GM21447 (cell line): ENCODE data around the gene SMIM44.
"Not testable (repeated sequence)": the region's sequence is repeated elsewhere in the genome, so short reads cannot be mapped to it uniquely, and the experiment has no call there.

ENCODE experiments used
- ATAC-seq: cut with Tn5 transposase; IDR thresholded peaks from one replicate; pipeline ENCODE4 v1.9.1; 2021; ENCODE audit not compliant: unreplicated experiment

SMIM44 gene

DNA sequence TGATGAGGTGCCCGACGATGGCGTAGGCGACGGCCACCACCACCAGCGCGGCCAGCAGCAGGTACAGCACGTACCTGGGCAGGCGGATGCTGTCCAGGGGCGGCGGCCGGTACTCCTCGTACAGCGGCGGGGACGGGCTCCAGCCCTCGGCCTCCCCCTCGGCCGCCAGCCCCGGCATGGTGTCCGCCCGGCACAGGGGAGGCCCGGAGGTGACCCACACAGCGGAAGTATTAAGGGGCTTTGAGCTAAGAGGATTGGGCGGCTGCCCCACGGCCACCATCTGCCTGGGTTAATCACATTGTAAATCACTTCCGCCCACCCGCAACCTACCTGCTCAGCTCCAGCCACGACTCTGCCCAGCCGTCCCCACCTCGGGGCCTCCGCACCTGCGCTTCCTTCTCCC is at the start of gene SMIM44:
Gene SMIM44, minus strand, starts transcription at position 216 of the 403 bp plus-strand sequence. Its CDS starts 38 bp downstream, at position 178.
- ATAC-seq, result no peak

DNA sequence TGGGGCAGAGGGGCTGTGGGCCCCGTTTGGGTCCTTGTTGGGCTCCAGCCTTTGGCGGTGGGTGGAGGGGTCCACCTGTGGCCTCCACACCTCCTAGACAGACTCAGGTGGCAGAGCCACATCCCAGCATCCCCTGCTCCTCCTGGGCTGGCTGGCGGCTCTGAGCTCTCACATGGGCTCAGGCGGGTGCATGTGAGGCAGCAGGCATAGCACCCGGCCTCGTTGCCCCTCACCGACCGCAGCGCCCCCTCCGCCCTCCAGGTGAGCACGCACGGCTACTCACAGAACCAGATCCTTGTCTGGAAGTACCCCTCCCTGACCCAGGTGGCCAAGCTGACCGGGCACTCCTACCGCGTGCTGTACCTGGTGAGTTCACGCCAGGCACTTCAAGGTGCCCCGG is 49.8 kb upstream of the SMIM44 start:
- ATAC-seq, result no peak

DNA sequence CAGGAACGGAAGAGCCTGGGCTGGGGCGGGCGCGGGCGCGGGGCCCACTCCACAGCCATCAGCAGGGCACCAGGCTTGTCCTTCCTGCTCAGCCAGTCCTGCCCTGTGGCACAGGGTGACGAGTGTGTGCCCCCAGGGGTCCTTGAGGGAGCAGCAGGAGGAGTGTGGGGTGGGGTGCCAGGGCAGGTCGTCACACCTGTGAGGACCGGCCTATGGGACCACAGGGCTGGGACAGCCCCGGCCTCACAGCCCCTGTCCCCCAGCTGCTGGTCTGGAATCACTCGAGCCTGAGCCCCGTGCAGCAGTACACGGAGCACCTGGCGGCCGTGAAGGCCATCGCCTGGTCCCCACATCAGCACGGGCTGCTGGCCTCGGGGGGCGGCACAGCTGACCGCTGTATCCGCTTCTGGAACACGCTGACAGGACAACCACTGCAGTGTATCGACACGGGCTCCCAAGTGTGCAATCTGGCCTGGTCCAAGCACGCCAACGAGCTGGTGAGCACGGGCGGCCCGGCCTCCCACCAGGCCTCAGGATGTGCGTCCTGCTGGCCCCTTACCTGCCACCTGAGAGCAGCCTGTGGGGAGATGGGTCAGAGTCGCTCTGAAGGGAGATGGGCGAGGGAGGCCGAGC is 49.0 kb upstream of the SMIM44 start:
- ATAC-seq, result no peak

DNA sequence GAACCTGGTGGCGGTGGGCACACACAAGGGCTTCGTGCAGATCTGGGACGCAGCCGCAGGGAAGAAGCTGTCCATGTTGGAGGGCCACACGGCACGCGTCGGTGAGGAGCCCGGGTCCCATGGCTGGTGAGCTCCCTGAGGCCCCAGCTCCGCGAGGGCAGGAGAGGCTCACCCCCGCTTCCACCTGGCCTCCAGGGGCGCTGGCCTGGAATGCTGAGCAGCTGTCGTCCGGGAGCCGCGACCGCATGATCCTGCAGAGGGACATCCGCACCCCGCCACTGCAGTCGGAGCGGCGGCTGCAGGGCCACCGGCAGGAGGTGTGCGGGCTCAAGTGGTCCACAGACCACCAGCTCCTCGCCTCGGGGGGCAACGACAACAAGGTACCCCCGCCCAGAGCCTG is 48.5 kb upstream of the SMIM44 start:
- no peak for ATAC-seq

DNA sequence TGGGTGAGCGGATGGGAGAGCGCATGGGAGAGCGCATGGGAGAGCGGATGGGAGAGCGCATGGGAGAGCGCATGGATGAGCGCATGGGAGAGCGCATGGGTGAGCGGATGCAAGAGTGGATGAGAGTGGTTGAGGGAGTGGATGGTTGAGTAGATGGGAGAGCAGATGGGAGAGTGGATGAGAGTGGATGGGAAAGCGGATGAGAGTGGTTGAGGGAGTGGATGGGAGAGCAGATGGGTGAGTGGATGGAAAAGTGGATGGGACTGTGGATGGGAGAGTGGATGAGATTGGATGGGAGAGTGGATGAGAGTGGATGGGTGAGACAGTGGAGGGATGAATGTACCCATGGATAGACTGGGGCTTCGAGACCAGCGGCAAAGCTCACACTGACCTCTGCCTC is 47.1 kb upstream of the SMIM44 start:
- ATAC-seq, result no peak

DNA sequence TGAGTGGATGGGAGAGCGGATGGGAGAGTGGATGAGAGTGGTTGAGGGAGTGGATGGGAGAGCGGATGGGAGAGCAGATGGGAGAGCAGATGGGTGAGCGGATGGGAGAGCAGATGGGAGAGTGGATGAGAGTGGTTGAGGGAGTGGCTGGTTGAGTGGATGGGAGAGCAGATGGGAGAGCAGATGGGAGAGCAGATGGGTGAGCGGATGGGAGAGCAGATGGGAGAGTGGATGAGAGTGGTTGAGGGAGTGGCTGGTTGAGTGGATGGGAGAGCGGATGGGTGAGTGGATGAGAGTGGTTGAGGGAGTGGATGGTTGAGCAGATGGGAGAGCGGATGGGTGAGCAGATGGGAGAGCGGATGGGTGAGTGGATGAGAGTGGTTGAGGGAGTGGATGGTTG is 46.1 kb upstream of the SMIM44 start:
- ATAC-seq, result not testable (repeated sequence)

DNA sequence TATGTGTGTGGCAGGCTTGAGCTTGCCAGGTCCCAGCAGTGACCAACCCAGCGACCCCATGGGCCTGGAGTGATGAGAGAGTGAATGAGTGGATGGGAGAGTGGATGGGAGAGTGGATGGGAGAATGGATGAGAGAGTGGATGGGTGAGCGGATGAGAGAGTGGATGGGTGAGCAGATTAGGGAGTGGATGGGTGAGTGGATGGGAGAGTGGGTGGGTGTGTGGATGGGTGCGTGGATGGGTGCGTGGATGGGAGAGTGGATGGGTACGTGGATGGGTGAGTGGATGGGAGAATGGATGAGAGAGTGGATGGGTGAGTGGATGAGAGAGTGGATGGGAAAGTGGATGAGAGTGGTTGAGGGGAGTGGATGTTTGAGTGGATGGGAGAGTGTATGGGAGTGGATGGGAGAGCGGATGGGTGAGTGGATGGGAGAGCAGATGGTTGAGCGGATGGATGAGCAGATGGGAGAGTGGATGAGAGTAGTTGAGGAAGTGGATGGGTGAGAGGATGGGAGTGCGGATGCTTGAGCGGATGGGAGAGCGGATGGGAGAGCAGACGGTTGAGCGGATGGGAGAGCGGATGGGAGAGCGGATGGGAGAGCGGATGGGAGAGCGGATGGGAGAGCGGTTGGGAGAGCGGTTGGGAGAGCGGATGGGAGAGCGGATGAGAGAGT is 45.4 kb upstream of the SMIM44 start:
- no peak for ATAC-seq

DNA sequence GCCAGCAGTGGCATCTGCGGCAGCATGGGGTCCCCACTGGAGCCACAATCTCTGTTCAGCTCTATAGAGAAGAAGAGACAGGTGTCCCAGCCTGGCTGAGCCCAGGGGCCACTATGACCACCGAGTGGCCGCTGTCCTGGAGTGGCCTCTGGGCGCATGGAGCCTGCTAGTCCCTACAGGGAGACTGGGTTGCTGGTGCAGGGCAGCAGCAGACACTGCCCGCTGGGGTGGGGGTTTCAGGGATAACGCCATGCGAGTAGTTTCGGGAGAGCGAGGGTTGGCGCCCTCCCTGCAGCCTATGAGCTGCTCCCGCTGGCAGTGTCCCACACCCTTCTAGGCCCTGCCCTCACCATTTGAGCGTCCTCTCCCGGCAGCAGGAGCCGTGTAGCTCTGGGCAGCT is 44.8 kb upstream of the SMIM44 start:
- ATAC-seq, result no peak

DNA sequence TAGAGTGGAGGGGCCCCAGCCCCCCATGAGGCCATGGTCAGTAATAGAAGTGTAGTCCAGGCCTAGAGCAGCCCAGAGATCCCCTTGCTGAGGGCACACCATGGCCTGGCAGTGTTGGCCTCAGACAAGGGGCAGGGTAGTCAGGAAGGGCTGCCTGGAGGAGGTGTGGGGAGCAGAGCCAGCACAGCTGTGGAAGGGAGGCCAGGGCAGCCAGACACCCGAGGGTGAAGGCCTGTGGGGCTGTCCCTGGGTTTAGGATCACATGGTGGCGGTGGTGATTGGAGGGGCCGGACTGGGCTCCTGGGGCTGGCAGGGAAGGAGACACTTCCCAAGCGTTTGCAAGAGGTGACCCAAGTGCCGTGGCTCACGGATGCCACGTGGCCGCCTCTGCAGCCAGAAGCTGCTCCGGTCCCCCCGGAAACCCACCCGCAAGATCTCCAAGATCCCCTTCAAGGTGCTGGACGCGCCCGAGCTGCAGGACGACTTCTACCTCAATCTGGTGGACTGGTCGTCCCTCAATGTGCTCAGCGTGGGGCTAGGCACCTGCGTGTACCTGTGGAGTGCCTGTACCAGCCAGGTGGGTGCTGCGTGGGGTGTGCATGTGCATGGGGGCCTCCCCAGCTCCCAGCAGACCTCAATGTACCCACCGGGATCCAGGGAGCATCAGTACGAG is 44.1 kb upstream of the SMIM44 start:
- no peak for ATAC-seq

DNA sequence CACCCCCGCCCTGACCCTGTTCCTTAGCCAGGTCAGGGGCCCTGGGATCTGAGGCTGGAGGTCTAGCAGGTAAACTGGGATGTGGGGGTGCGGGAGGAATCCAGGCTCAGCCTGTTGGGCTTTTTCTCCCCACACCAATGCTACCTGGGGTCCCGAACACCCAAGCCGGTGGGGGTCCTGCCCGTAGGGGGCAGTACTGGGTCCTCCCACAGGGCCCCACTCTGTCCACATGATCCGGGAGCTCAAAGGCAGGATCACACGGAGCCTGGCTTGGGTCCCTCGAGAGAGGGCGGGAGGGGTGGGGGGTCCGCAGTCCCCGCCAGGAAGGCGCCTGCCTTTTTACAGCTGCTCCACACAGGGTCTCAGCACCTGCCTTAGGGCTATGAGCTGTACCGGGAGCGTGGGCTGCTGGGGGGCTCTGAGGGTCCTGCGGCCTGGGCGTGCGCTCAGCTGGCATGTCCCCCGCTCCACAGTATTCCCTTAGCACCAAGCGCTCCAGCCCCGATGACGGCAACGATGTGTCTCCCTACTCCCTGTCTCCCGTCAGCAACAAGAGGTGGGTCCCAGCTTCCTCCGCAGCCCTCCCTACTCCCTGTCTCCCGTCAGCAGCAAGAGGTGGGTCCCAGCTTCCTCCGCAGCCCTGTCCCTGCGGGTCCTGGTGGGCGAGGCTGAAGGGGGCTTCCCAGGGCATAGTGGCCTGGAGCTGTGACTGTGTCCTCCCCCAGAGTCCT is 43.4 kb upstream of the SMIM44 start:
- no peak for ATAC-seq

DNA sequence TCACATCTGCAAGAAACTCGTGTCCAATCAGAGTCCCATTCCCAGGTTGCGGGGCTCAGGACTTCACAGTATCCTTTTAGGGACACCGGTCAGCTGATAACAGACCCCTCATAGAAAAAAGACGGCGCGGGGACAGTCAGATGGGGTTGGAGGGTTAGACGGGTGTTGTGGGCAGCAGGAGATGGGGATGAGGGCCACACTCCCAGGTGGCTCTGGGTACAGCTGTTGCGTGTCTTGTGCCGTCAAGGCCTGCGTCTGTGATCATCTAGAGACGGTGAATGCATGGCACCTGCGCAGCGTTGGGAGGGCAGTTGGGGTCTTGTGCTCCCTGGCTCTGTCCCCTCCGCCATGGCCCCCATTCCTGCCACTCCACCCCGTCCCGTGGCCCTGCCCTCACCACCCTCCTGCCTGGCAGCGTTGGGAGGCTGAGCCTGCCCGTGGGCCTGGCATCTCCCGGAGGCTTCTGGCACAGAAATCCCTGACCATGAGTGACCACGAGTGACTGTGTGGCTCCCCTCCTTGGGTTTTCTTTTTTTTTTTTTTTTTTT is 41.7 kb upstream of the SMIM44 start:
- ATAC-seq, result no peak

DNA sequence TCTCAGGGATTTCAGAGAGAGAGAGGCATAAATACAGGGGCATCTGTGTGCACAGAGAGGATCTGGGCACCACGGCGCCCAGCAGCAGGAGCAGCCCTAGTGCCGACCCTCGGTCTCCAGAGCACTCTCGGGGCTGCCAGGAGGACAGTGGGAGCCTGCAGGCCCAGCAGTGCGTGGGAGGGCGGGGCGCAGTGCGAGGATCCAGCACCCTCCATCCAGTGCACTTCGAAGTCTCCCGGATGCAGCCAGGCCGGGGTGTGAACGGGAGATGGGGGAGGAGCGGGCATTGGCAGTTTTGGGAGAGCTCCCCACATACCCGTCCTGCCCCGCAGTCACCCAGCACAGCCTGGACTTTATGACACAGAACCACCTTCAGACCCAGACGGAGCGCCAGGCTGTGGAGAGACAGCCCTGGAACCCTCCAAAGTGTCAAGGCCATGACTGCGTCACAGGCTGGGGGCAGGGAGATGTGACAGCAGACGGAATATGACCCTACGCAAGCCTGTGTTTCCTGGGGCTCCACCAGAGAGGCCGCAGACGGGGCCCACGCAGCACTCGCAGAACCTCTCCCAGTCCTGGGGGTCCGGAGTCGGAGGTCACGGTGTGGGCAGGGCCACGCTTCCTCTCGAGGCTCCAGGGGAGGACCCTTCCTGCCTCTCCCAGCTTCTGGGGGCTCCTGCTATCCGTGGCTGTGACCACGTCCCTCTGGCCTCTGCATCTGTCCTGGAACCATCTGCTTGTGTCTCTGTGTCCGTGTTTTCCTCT is 41.0 kb upstream of the SMIM44 start:
- ATAC-seq, result no peak

DNA sequence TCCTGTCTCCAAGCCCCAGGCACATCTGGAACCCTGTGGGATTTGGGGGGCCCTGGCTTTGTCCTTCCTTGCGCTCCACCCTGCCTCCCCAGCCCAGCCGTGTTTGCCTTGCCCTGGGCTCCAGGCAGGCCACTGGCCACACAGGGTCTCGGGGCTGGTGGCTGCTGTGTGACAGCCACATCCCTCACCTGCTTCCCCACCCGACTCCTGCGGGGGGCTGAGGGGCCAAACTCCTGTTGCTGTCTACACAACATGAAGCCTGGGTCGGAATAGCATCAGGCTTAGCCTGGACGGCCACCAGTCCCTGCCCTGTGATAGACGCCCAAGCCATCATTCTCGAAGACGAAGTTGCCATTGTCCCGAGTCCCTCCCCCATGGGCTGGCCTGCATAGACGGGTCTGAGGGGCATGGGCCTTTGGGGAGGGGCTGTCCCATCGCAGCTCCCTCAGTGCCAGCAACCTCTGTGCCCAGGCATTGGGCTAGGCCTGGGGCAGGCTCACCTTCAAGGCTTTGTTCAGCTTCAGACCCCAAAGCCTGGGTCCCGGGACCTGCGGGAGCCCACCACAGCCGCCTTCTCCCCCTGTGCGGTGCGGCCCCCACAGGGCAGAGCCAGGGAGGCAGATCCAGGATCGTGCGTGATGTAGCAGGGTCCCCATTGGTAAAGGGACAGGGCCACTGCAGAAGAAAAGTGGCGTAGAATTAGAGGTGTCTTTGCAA is 40.3 kb upstream of the SMIM44 start:
- no peak for ATAC-seq

DNA sequence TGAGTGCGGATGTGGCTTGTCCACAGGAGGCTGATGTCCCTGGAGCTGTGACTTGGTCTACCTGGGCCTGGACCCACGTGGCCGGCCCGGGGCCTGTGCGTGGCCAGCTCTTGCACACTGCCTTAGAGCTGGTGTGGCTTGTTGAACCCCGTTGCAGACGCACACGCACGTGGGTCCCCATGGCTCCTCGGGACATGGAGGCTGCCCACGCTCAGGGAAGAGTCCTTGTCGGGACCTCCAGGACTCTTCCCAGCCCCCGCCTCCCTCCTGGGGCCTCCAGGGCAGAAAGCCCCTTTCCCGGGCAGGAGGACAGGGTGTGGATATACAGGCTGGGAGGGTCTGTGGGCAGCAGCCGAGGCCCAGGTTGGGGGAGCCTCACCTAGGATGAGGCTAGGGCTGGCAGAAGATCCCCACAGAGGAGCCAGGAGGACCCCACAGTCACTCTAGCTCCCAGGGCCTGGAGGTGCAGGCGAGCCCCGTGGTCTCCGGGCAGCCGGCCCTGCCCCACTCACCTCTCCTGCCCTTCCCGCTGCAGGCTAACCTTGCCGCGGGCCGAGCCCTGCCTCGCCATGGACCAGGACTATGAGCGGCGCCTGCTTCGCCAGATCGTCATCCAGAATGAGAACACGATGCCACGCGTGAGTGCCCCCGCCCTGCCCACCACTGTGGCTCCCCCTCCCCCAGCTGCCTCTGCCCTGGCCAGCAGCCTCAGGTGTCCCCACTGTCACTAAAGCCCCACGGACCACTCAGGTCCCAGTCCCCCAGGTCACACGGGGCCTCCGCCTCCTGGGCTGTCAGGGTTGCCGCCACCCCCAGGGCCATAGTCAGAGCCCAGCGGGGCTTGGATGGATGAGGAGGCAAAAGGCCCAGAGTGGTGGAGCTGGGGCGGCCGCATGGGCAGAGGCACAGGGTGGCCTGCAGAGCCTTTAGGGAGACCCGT is 39.5 kb upstream of the SMIM44 start:
- no peak for ATAC-seq

DNA sequence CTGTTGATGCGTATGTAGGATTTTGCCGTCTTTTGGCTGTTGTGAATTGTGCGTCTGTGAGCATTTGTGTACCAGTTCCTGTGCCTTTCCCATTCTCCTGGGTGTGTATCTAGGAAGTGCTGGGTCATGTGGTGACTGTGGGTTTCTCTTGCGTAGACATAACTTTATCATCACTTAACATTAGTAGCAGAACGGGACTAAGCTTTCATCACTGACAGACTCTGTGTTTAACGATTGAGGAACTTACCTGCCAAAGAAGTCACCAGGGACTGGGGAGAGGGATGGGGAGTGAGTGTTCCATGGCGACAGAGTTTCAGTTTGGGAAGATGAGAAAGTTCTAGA is 37.8 kb upstream of the SMIM44 start:
- ATAC-seq, result no peak

DNA sequence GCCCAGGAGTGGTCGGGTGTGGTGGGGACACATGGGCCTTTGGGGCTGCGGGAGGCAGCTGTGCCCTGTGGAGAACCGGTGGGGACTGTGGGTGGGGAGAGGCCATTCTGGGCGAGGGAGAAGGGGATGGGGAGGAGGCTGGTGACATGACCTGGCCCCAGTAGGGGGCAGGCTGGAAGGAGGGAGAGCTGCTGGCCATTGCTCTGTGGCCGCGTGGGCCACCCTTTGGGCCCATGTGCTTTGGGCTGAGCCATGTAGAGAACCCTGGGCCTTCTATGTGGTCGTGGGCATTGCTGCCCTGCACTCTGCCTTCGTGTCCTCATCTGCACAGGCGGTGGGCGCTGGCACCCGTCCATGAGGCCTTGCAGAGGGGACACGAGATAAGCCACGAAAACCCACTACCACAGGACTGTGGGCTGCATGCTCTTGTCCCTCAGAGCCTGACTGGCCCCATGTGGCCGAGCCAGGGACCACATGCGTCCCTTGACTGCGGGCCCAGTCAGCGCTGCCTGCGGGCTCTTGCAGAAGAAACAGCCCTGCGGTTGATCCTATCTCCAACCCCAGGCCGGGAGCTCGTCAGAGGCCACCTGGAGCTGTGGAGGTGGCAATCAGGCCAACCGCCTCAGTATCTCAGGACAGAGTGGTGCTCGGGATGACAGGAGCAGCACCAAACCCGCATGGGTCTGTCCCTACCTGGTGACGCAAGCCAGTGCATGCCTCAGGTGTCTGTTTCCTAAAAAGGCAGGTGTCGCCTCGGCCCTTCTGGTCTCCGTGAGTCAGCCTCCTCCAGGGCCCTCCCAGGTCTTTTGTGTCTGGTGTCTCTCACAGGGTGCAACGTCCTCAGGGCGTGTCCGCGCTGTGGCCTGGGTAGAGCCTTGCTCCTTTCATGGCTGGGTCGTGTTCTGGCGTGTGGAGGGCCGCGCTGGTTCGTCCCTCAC is 37.2 kb upstream of the SMIM44 start:
- ATAC-seq, result no peak

DNA sequence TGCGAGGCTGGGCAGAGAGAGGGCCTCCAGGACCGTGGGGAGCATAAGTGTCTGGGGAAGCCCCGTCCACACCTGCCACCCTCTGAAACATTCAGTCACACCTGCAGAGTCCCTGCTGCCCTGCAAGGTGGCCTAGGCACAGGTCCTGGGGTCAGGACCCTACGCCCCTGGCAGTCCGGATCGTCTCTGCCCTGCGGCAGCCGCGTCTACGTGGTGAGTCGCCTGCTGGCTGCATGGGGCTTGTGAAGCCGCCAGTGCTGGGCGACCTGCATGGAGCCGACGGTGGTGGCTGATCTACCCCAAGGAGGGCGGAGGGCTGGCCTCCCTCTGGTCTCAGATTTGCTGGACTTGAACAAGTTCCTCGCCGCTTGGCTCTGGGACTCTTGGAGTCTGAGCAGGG is 35.9 kb upstream of the SMIM44 start:
- ATAC-seq, result no peak

DNA sequence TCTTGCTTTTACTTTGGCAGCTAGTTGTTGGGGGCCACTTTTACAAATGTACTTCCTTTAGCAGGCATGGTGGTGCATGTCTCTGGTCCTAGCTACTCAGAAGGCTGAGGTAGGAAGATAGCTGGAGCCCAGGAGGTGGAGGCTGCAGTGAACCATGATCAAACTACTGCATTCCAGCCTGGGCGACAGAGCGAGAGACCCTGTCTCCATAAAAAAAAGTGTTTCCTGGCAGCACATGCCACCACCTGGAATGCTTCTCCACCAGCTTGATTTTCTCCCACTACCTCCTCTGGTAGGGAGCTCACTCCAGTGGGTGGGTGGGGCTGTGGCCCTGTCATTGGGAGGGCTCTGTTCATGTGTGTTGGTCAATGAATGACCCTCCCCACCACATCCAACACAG is 35.4 kb upstream of the SMIM44 start:
- ATAC-seq, result no peak
